Activated CD8-positive, alpha-beta memory T cell treated with anti-CD3 and anti-CD28 coated beads, Interleukin-2, amount 50 U/mL, for 24 hours (primary cell): Measurements from ENCODE around the gene SPDYE8.
A peak's percentile ranks its signal among the peaks of the same experiment; 100 is the strongest.
"Not testable (repeated sequence)": the region's sequence is repeated elsewhere in the genome, so short reads cannot be mapped to it uniquely, and the experiment has no call there.

ENCODE experiments used
- DNase-seq: peaks from one replicate; pipeline ENCODE4 v3.0.0-alpha.2; 2020; ENCODE audit errors: extremely low read depth

The SPDYE8 gene, protein sequence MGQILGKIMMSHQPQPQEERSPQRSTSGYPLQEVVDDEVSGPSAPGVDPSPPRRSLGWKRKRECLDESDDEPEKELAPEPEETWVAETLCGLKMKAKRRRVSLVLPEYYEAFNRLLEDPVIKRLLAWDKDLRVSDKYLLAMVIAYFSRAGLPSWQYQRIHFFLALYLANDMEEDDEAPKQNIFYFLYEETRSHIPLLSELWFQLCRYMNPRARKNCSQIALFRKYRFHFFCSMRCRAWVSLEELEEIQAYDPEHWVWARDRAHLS

GRCh38 chr7:73029666-73030065, at the start of gene SPDYE8:
Gene SPDYE8 (minus strand): TSS chr7:73029766. CDS start chr7:73027966, 1,800 bp downstream.
- not testable (repeated sequence) for DNase-seq

DNA sequence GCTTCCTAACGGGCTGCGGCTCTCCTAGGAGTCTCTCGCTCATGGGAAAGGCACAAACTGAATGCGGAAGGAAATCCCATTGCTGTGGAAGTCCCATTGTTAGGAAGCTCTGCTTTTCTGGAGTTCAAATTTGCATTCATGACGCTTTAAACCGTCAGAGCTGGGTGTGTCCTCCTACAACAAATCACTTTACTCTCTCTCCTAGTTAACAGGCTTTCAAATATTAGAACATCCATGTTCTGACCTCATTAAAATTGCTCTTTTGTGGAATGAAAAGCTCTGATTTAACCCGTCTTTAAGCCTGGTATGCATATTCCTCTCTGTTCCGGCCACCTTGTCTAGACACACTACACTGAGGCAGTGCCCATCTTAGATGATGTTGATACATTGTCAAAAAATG, 28.2 kb upstream of the SPDYE8 start, which contains the start of gene SPDYE11:
TSS of gene SPDYE11 (minus strand) at position 101 of the 400 bp plus-strand sequence. CDS start 1,800 bp downstream, outside the sequence.
- not testable (repeated sequence) for DNase-seq

DNA sequence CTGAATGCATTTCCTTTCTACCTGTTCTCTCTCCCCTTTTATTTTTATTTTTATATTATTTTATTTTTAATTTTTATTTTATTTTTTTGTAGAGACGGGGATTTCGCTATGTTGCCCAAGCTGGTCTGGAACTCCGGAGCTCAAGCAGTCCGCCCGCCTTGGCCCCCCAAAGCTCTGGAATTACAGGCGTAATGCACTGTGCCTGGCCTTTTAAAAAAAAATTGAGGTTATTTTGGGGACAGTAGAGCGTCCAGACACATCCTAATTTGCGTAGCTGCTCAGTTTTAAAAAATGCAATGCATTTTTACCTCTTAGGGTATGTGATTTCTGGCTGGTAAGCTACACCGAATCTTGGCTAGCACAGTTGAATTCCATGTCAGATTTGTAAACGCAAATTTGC, 23.1 kb downstream of the SPDYE8 start:
- not testable (repeated sequence) for DNase-seq

DNA sequence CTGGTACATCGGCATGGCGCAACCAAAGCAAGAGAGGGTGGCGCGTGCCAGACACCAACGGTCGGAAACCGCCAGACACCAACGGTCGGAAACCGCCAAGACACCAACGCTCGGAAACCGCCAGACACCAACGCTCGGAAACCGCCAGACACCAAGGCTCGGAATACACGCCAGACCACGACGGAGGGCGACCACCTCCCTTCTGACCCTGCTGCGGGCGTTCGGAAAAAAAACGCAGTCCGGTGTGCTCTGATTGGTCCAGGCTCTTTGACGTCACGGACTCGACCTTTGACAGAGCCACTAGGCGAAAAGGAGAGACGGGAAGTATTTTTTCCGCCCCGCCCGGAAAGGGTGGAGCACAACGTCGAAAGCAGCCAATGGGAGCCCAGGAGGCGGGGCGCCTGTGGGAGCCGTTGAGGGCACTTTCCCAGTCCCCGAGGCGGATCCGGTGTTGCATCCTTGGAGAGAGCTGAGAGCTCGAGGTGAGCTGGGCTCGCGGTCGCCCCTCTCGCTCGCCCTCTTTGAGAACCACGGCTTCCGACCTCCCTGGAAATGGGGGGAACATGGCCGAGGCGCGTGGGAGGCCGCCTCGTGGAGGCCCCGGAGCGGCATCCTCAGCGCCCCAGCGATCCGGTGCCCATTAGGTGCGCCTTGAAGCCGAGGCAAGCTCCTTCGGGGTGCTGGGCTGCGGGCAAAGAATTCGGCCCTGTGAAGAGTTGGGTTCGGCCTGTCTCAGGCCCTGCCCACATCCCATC, 23.7 kb downstream of the SPDYE8 start:
- peak; percentile 77 for DNase-seq

- DNase-seq: peak; percentile 29
Measured at GRCh38 chr7:73005356-73005692, 24.2 kb downstream of the SPDYE8 start.

DNA sequence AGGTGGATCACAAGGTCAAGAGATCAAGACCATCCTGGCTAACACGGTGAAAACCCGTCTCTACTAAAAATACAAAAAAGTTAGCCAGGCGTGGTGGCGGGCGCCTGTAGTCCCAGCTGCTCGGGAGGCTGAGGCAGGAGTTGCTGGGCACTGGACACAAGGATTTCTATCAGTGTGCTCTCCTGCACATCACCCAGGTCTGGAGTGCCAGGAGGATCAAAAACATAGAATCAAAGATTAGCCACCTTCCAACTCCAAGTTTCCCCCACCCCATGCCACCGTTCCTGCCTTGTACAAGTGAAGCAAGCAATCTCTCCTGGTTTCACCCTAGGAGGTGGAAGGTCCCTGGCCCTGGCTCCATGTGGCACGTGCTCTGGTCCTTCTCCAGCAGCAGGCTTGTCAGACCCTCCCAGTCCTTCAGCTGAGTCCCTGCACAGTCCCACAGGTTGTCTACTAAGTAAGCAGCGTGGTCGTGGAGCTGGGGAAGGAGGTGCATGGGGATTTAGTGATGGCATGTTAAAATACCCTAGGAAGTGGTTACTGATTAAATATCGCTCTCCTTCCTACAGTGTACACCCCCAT, 31.6 kb downstream of the SPDYE8 start:
- DNase-seq: not testable (repeated sequence)

- DNase-seq: not testable (repeated sequence)
Measured at GRCh38 chr7:72997447-72997846, 32.1 kb downstream of the SPDYE8 start.

DNA sequence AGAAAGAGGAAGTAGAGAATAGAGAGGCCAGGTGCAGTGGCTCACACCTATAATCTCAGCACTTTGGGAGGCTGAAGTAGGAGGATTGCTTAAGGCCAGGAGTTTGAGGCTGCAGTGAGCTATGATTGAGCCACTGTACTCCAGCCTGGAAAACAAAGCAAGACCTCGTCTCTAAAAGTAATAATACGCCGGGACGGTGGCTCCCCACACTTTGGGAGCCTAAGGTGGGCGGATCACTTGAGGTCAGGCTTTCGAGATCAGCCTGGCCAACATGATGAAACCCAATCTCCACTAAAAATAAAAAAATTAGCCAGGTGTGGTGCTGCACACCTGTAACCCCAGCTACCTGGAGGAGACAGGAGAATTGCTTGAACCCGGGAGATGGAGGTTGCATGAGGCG, 34.1 kb downstream of the SPDYE8 start:
- not testable (repeated sequence) for DNase-seq

GRCh38 chr7:72990146-72990913, 39.2 kb downstream of the SPDYE8 start:
- DNase-seq: not testable (repeated sequence)

DNA sequence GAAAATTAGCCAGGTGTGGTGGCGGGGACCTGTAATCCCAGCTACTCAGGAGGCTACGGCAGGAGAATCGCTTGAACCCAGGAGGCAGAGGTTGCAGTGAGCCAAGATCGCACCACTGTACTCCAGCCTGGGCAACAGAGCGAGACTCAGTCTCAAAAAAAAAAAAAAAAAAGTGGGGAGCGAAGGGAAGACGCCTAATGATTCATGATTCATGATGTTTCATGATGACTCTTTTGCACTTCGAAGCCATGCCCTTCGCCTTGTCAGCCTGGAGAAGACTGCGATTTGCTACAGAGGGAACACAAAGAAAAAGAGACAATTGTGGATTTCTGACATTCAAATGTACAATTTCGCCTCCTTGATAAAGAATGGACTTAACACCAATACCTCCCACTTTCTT, 47.5 kb downstream of the SPDYE8 start:
- not testable (repeated sequence) for DNase-seq

DNA sequence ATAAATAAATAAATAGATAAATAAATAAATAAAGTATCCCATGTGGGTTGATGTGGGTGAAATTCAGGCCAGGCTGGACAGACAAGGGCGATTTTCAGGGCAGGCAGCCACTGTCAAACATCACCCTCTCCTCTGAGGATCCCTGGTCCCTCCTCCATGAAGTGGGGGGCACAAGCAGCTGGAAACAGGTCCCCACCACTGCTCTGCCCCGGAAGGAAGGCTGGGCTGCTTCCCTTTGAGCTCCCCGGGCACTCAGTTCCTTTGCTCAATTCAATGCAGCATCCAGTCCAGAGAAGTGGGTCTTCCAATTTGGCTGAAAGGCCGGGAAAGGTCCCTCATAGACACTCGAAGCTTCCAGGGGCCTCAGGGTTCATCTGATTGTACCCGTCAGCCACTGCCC, 49.2 kb downstream of the SPDYE8 start:
- DNase-seq: not testable (repeated sequence)

GRCh38 chr7:72976434-72976833, 53.1 kb downstream of the SPDYE8 start:
- DNase-seq: not testable (repeated sequence)

DNA sequence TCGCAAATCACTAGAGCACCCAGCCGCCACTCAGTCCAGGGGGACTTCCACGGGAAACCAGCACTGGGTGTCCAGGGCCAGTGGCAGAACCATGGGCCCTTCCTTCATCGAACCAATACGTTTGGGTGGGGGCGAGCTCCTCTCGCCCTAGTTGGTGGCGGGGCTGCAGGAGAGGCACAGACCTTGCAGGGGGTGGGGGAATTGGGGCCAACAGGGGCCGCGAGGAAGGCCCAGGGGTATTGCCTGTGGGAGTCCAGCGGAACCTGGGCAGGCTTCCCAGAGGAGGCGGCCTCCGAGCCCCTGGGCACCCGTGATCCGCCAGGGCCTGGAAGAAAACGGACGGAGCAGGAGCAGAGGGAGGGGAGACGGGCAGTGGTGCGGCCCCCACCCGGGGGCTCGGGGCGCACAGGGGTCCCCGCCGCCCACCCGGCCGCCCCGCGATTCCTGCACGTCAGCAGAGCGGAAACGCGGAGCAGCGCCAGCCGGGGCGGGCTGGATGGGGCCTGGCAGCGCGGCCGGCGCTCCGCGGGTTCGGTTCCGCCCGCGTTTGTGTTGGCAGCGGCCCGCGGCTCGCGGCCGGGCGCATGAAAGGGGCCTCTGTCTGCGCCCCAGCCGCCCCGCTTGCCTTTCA, 53.8 kb downstream of the SPDYE8 start:
- DNase-seq: not testable (repeated sequence)

DNA sequence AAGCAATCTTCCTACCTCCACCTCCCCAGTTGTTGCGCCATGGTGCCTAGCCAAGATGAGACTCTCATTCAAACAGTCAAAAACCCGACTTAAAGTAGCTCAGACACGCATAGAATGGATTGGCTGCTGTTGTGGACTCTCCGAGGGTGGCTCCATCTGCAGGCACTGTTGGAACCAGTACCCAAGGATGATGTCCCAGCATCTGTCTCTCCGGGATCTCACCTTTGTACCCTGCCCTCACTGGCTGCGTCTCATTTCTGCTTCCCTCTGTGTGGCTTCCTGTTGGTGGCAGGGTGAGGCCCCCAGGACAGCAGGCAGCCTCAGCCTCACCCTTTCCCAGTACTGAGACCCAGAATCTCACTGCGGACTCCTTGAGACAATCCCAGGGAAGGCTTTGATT, 54.8 kb downstream of the SPDYE8 start:
- not testable (repeated sequence) for DNase-seq

GRCh38 chr7:72971505-72971904, 58.1 kb downstream of the SPDYE8 start:
- DNase-seq: not testable (repeated sequence)
